CD4-positive, alpha-beta T cell treated with Interleukin-21 for 1 hour (primary cell): ENCODE measurements around the gene CAP2.

Experiments
- DNase-seq: peaks from one replicate; pipeline ENCODE4 v3.0.0-alpha.2; 2020

CAP2 gene

DNA sequence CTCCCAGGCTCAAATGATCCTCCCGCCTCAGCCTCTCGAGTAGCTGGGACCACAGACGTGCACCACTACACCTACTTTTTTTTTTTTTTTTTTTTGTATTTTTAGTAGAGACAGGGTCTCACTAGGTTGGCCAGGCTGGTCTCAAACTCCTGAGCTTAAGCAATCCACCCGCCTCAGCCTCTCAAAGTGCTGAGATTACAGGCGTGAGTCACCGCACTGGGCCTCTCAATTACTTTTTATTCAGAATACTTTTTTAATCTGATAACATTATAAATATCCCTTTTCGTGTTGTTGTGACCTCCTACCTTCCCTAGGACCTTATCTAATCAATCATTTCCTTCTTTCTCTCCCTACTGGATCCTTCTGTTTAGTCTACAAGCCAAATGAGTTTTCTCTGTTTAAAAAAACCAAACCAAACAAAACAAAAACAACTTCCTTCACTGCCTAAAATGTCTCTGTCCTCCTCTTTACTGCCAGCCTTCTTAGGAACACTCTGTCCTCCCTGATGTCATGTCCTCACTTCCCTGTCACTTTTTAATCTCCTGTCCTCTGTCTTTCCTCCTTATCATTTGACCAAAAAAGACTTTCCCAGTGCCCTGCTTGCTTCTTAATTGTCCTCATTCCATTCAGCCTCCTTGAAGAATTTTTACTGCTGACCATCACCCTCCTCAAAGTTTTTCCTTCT, 85.0 kb downstream of the CAP2 start:
- DNase-seq = no peak

DNA sequence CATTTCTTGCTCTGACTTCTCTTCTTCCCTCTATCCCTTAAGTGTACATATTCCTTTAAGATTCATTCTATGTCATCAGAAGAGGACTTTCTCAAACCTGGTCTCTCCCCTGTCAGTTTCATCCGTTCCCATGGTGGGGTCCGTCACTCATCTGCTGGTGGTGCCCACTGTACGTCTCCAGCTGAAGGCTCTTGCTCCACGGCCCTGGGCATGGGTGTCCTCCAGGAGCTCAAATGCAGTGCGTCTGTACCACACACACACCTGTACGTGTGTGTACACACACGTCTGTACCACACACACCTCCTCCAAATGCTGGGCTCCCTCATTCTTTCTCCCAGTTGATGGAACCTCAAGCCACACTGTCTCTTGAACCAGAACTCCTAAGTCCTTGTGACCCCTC, 85.6 kb downstream of the CAP2 start:
- no peak for DNase-seq

DNA sequence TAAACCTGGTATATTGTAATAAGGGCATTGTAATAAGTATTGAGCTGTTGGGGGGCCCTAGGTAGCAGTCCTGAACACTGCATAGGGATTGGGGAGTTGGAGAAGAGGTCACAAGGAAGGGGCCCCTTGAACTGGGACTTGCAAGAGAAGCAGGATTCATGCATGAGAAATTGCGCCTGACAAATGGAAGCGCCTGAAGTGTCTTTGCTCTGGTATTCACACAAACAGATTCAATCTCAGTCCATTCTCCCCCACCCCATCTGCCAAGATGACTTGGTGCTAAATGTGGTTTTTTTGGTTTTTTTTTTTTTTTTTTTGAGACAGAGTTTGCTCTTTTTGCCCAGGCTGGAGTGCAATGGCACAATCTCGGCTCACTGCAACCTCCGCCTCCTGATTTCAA, 87.1 kb downstream of the CAP2 start:
- no peak for DNase-seq

DNA sequence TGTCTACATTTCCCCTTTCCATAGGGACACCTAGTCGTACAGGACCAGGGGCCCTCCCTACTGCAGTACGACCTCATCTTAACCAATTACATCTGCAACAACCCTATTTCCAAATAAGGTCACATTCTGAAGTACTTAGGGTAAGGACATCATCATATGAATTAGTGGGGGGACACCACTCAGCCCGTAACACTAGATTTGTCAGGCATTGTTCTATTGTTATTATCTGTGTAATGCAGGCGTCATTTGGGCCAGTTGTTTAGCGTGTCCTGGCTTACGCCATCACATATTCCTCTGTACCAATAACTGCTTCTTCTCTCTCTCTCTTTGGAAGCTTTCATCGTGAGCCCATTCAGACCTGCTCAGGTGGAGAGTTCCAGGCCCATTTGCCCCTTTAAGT, 89.3 kb downstream of the CAP2 start:
- no peak for DNase-seq

DNA sequence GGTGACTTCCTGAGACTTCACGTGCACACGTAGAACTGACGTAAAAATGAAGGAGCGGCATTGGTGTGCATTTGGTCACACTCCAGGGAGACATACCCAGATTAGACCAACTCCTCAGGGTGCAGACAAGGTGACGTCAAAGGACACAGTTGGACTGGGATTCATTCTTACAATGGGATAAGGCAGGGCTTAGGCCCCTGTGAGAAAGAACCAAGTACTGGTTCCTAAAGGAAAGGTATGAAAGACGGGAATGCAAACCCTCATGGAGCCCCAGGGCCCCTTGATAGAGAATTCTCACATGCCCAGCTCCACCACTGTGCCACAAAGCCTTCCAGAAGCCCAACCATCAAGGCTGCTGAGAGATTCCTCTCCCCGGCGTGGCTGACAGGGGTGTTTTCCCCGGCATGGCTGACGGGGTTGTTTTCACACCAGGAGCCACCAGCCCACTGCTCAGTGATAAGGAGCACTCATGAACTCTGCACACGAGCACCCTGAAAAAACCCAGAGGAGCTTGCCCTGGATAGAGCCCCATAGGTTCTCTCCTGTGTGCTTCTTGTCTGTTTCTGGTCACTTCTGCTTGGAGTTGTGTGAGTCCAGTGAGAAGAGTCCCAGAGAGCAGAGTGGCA, 90.1 kb downstream of the CAP2 start:
- no peak for DNase-seq

DNA sequence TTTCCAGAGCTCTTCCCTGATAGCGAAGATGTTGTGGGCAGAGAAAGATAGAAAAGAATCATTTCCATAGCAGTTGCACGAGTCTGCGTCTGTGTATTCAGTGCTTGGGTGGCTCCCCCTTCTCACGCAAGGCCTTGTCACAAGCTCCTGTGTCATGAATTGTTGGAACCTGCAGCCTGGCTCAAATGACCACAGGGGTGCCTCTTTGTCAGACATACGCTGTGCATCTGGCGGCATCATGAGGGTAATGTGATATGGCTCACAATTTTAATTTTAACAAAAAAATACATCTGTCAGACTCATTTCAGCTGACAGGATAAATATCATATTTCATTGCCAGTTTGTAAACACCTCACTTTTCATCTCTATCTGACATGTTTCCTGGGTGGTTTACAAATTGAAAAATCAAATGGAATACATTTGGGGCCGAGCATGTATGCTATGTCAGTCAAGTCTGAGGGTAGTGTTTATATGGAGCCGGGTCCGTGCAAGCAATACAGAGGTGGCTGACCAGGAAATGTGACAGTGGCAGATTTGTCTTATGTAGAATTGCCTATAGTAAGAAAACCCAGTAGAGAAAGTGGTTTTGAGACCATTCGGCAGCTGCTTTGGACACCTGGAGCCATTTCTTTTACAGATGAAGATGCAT, 90.9 kb downstream of the CAP2 start:
- DNase-seq = no peak

DNA sequence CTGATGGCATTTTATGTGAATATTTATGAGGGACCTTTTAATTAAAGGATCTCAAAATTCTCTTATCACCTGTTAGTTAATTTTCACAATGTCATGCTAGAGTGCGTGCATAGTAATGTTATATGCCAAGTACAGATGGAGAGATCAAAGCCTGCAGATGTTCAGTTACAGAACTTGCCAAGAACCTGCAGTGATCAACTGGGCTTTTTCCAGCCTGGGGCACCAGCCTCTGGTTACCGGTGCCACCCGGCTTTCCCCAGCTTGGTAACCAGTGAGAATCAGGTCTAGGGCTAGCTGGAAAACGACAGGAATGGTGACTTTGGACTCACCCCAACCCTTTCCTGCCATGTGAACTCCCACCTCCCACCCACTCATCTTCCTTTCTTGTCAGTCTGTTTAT, 91.8 kb downstream of the CAP2 start:
- DNase-seq = no peak

DNA sequence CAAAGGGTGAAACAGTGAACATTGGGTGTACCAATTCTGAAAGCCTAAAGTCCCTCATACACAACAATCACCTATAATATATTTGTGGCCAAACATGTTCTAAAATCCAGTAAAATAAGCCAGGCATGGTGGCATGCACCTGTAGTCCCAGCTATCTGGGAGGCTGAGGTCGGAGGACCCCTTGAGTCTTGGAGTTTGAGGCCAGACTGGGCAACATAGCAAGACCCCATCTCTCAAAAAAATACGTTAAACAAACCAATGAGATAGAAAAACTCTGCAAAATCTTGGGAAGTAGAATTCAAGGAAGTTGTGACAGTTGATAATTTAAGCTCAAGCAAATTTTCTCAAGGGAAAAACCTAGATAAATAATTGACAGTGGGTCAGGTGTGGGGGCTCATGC, 92.6 kb downstream of the CAP2 start:
- DNase-seq = no peak

DNA sequence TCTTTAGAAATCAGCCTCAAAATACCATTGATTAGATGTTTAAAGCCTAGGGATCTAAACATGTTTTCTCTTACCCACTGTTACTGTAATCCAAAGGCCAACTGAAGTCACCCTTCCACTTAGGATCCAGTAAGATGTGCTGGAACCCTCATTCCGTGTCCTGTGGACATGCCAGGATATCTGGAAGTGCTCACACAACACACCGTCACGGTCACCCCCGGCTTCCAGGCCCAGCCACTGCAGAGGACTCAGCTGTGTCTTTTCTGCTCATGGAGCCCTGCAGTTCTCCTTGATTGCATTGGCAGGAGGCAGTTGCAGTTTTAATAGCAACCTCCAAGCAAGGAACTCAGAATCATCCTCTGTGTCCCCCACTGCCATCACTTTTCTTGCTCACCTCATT, 93.3 kb downstream of the CAP2 start:
- DNase-seq = no peak

DNA sequence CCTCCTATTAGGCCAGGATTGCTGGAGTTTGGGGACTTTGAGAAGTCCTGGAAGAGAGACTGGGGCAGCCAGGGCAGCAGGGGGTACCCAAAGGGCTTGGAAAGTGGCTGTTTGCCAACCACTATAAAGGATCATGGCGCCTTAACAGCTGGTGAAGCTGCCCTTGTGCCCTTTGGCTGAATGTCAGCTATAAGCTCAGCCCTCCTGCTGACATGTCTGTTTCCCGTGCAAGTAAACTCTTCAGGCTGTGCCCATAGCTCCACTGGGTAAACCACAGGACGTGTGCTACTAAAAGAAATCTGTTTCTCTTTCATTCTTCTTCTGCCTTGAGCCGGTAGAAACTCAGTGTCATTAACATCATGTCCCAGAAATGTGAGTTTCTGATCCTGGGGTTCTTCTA, 97.3 kb downstream of the CAP2 start:
- no peak for DNase-seq

DNA sequence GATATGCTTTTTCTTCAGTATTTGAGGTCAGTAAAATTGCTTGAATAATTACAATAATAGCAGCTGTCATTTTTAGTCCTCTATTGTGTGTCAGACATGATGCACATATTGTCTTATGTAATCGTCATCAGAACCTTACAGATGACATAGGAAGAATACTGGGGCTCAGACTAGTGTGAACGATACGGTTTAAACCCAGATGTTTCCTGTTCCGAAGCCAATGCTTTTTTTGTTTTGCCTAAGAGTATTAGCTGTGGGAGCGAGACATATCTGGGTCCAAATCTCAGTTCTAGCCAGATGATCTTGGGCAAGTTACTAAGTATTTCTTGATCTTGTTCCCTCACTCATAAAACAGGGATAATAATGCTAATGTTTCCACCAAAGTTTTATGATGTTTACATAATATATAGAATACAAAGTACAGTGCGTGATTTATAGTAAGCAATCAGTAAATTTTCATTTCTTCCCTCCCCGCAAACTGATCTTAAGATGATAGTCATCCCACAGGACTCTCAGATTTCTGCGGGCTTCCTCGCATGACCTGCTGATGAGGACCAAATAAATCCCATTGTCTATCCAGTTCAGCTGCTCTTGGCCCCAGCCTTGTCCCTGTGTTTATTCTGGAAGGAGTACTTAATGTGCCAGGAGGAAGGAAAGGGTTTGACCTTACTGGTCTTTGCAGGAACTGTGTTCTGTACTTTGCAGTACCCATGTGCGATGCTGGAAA, 98.2 kb downstream of the CAP2 start:
- DNase-seq = no peak

DNA sequence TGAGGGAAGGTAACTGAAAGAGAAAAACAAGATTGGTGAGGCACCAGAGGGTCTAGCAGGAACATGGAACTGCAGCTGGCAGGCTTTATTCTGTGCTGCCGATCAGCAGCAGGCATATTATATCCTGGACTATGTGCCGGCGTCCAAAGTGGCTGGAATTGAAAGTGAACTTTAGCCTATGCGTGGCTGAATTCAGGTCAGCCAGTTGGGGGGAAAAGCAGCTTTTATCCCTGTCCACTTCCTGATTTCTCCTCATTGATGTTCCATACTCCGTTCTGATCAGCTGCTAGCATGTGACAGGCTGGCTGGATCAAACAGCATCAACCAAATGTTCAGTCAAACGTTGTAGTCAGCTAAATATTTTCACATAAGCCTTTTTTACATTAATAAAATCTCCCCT, 99.0 kb downstream of the CAP2 start:
- no peak for DNase-seq

DNA sequence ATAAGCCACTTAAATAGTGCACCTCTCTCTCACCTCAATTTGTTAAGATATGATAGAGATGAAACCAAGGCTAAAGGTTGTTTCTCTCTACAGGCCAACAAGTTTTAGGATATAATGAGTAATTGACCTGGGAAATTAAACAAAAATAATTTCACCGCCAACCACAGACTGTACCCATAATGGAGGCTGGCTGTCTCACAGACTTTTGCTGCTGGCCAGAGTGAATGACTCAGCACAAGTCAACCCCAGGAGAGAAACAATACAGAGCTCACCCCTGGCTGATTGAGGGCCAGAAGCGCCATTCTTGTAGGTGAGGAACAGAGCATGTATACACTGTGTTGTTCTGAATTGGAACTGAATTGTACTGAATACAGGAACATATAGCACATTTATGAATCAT, 99.9 kb downstream of the CAP2 start:
- DNase-seq = no peak

DNA sequence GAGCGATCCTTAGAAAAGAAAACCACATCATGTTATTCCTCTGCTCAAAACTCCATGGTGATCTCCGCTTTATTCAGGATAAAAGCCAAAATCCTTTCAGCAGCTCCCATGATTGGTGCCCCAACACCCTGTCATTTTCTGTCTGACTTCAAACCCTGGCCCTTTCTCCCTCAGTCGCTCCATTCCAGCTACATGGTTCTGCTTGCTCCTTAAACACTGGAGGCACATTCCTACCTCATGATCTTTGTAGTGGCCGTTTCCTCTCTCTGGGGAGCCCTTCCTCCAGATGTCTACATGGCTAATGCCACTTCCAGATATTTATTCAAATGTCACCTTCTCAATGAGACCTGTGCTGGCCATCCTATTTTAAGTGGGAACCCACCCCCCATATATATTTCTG, 100.8 kb downstream of the CAP2 start:
- DNase-seq = no peak

DNA sequence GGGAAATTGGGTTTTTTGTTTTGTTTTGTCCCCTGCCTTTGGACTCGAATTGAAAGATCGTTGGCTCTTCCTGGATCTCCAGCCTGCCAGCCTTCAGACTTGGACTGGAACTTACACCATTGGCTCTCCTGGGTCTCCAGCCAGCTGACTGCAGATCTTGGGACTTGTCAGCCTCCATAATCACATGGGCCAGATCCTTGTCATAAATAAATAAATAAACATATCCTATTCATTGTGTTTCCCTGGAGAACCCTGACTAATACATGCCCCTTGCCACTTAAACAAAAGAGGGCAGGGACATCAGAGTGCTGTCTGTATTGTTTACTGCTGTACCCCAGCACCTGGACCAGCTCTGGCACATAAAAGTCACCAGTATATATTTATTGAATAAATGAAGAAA, 101.5 kb downstream of the CAP2 start:
- no peak for DNase-seq

DNA sequence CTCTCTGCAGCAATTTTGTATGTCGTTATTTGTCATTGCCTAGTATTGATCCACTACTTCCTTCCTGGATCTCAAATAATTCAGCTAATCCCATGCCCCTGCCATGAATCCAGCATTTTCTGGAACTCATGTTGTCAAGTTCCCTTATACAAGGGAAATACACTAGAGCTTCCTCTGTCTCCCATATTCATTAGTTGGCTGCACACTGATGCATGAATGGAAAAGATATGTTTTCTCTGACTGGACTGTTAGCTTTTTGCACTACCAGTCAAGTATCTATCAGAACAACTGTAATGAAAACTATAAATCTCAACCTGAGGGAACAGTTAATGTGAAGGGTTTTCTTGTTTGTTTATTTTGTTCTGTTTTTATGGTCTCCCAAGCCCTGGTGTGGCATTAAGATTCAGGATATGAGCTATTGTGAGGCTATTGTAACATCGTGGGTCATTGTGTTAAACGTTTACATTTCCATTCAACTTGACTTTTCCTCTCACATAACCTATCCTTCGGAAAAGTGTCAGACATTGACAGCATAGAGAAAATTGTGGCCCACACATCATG, 104.2 kb downstream of the CAP2 start:
- DNase-seq = no peak

DNA sequence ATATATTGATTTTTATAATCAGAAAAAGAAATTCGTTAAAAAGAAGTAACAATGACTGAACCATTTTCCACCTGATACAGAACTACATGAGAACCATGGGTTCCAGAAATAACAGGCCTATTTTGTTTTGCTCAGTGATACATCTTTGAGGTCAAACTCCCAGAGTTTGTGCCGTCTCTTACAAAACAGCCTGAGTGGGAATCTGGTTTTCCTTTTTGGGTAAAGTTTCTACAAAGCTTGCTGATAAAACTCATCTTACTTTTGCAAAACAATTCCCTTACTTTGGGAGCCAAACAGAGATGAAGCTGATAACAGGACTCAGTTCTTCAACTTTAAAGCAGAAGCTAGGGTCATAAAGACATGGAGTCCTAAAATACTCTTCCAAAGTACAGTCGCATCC, 108.0 kb downstream of the CAP2 start:
- DNase-seq = no peak

DNA sequence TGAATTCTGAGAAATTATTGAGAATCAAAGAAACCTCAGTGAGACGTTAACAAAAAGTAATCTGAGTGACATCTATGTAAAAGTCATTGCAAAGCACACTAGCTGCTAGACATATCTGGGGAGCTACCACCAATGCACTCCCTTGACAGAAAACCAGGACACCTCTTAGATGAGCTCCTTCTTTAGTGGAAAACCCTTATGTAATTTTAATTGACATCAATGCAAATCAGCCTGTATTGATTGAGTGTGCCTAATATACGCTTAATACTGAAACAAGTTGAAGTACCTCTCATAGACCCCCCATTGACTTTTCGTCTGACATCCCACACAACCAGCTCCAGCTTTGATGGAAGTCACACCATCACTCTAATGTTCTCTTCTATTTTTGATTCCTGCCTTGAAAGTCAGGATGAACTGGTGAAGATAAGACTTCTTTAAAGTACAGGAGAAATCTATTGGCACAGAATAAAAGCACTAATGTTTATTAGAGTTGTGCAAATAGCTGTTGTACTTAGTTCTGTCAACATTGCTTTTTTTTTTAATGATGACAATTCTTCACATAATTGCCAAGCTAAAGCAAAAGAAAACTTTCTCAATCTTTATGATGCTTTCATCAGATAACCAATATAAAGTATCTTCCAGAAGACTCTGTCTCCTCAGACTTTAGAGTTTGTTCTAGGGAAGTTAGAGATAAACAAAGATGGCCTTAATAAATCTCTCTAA, 108.7 kb downstream of the CAP2 start:
- DNase-seq = no peak

DNA sequence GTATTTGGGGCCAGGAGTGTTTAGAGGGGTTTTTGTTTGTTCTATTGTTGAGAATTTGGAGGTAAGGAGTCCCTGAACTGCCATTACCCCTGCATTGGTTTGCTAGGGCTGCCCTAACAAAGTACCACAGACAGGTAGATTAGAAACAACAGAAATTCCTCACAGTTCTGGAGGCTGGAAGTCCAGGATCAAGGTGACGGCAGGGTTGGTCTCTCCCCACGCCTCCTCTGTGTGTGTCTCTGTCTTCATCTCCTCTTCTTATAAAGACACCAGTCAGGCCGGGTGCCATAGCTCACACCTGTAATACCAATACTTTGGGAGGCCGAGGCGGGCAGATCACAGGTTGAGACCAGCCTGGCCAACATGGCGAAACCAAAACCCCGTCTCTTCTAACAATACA, 109.7 kb downstream of the CAP2 start:
- DNase-seq = no peak

DNA sequence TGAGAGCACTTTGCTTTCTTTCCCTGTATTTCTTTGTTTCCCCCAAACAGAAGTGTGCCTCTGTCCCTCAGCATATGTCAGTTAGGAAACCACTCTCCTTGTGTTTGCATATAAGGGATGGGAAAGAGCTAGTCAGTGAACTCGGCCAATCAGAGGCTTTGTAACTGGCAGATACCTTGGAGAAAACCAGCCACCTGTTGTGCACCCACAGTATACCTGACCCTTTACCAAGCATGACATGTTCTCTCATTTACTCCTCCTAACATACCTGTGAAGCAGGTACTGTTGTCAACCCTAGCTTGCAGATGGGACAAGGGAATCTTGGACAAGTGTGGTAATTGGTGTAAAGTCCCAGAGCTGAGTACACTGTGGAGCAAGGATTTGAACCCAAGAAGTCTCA, 110.6 kb downstream of the CAP2 start:
- DNase-seq = no peak

DNA sequence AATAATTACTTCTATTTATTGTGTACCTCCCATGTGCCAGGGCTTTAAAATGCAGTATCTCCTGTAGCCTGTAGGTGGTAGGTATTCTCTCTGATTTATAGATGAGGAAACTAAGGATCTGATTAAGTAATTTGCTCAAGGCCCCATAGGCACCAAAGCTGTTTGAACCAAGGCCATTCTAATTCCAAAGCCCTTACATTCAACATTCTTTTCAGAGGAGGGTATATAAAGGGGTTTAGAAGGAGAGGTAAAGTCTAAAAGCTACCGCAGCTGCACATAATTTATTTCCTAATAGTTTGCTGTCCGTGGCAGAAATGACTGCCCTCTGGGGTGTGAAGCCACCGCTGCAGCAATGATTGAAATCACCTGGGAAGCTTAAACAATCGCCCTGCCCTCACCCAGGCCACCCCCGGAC, 111.7 kb downstream of the CAP2 start:
- DNase-seq = no peak

DNA sequence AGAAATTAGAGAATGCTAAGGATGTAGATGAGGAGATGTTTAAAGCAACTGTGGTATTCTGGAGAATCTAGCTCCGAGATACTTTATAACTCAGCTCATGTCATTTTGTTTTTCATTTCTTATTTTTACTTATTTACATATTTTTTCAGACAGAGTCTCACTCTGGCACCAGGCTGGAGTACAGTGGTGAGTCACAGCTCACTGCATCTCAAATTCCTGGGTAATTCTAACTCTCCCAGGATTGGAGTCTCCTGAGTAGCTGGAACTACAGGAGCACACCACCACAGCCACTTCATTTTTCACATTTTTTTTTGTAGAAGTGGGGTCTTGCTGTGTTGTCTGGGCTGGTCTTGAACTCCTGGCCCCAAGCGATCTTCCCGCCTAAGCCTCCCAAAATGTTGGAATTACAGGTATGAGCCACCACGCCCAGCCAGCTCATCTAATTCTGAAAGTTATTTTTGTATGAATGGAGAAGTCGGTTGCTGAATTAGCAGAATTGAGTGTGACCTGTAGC, 112.4 kb downstream of the CAP2 start:
- DNase-seq = no peak

DNA sequence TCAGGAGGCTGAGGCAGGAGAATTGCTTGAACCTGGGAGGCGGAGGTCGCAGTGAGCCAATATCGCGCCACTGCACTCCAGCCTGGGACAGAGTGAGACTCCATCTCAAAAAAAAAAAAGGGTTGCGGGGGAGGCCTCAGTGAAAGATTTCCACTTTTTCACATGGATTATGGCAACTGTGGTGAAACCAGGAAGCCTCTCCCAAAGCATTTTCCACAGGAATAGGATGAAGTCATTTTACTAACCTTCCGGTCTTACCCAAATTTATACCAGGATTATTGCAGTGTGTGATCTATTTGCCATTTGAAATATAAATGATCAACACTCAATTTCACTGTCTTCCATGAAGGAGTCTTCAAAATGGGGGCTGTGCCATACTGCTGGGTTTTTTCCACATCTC, 113.1 kb downstream of the CAP2 start:
- DNase-seq = no peak
